Activated CD4-positive, alpha-beta T cell treated with anti-CD3 and anti-CD28 coated beads for 36 hours (primary cell): ENCODE results near the gene CILP. TPM values are rescaled to one million over a fixed set of nuclear protein-coding genes. Genes with fewer than 3 reads are reported as not detected.
"Not testable (repeated sequence)": the region's sequence is repeated elsewhere in the genome, so short reads cannot be mapped to it uniquely, and the experiment has no call there.

Source experiments
- ATAC-seq: fragments of 200-7000 bp; cut with Tn5 transposase; one replicate; pipeline ENCODE4 v1.10.0; 2021; ENCODE audit warnings: mild to moderate bottlenecking, moderate library complexity
- CTCF ChIA-PET: fragments of 350-600 bp; sonication (Branson Sonifier 250); formaldehyde crosslinking; loops from one replicate; lab custom pipeline; 2021; ENCODE audit warnings: antibody characterized with exemption; lab: Charles Lee
- POLR2A ChIA-PET: fragments of 350-600 bp; sonication (Branson Sonifier 250); formaldehyde crosslinking; loops from one replicate; lab custom pipeline; 2021; ENCODE audit warnings: antibody characterized with exemption, inconsistent platforms; lab: Charles Lee
- DNase-seq: peaks from one replicate; pipeline ENCODE4 v3.0.0-alpha.2; 2020
- H3K27ac Mint-ChIP-seq: one replicate; pipeline ENCODE4 v1.8.0; 2021; ENCODE audit warnings: mixed read lengths
- H3K27me3 Mint-ChIP-seq: one replicate; pipeline ENCODE4 v1.8.0; 2021; ENCODE audit warnings: mixed read lengths
- H3K36me3 Mint-ChIP-seq: one replicate; pipeline ENCODE4 v1.8.0; 2021; ENCODE audit warnings: low read depth, mixed read lengths
- H3K4me1 Mint-ChIP-seq: one replicate; pipeline ENCODE4 v1.8.0; 2021; ENCODE audit warnings: mixed read lengths
- H3K4me3 Mint-ChIP-seq: one replicate; pipeline ENCODE4 v1.8.0; 2021; ENCODE audit warnings: mild to moderate bottlenecking, moderate library complexity, mixed read lengths
- H3K9me3 Mint-ChIP-seq: one replicate; pipeline ENCODE4 v1.8.0; 2021; ENCODE audit warnings: low read depth, mixed read lengths
- intact Hi-C, 2 experiments: fragments of 100-400 bp; cut with DNase I in 1 of 2; cut with micrococcal nuclease in 1 of 2; formaldehyde crosslinking; loops; one replicate each; pipeline versions ENCODE4 v1.14.2 to v1.15.1; 2022 to 2024; cut with DNase I, micrococcal nuclease
- total RNA-seq, 2 experiments: library from RNA; stranded (reverse); gene quantifications; one replicate each; pipeline ENCODE4 v1.2.3, GENCODE V29; 2021

The CILP gene
- total RNA-seq, 2 experiments from 2014 or later = not detected

- intact Hi-C loops = no loop called here
- CTCF ChIA-PET = interaction anchor here (1.0 kb wide), 1 partner anchor 36 kb away, joined by 4 read pairs; the partner anchor contains the start of gene CILP
Measured at GRCh38 chr15:65246939-65247338, 35.7 kb upstream of the CILP start.

GRCh38 chr15:65246026-65246714 lies 34.9 kb upstream of the CILP start:
- ChIA-PET CTCF (interaction anchor here (0.7 to 1.4 kb wide), 2 partner anchors 9 to 34 kb away, joined by 3 to 4 read pairs; no protein-coding TSS in a partner anchor), POLR2A (interaction anchor here (2.4 kb wide), 1 partner anchor 59 kb away, joined by 8 read pairs; no protein-coding TSS in a partner anchor)
- no peak overlapping the region for H3K27ac Mint-ChIP-seq
- H3K27me3 Mint-ChIP-seq = no peaks in the 10 kb centered on the region
- intact Hi-C loops = no loop called here
- H3K9me3 Mint-ChIP-seq = no peaks in the 10 kb centered on the region
- H3K36me3 Mint-ChIP-seq = peaks cover 8% of the 10 kb centered on the region
- no peak overlapping the region for H3K4me3 Mint-ChIP-seq
- peaks cover 22% of the 10 kb centered on the region for H3K4me1 Mint-ChIP-seq
- no peak for ATAC-seq
- DNase-seq = no peak

More at GRCh38 chr15:65246939-65247338, 35.7 kb upstream of the CILP start:
- Mint-ChIP-seq H3K27ac (no peak overlapping the region), H3K4me3 (no peak overlapping the region), H3K9me3 (no peaks in the 10 kb centered on the region), H3K36me3 (peaks cover 8% of the 10 kb centered on the region), H3K27me3 (no peaks in the 10 kb centered on the region), H3K4me1 (peaks cover 24% of the 10 kb centered on the region)
- no peak for ATAC-seq
- no peak for DNase-seq
- POLR2A ChIA-PET = interaction anchor here (0.7 to 2.4 kb wide), 2 partner anchors 51 to 58 kb away, joined by 5 to 8 read pairs; no protein-coding TSS in a partner anchor

- no peaks in the 10 kb centered on the region for H3K9me3 Mint-ChIP-seq
- H3K4me1 Mint-ChIP-seq = peaks cover 16% of the 10 kb centered on the region
- intact Hi-C loops = no loop called here
- CTCF ChIA-PET = interaction anchor here (0.7 to 1.4 kb wide), 2 partner anchors 10 to 33 kb away, joined by 3 to 4 read pairs; no protein-coding TSS in a partner anchor
- H3K4me3 Mint-ChIP-seq = no peak overlapping the region
- DNase-seq = no peak
- POLR2A ChIA-PET = interaction anchor here (2.4 kb wide), 1 partner anchor 60 kb away, joined by 8 read pairs; no protein-coding TSS in a partner anchor
- no peak for ATAC-seq
- peaks cover 8% of the 10 kb centered on the region for H3K36me3 Mint-ChIP-seq
- no peaks in the 10 kb centered on the region for H3K27me3 Mint-ChIP-seq
- H3K27ac Mint-ChIP-seq = no peak overlapping the region
Measured at GRCh38 chr15:65245096-65245856, 34.0 kb upstream of the CILP start.

- ATAC-seq (no peak), DNase-seq (no peak)
- no peaks in the 10 kb centered on the region for H3K27me3 Mint-ChIP-seq
- peaks cover 10% of the 10 kb centered on the region for H3K4me1 Mint-ChIP-seq
- peaks cover 8% of the 10 kb centered on the region for H3K36me3 Mint-ChIP-seq
- ChIA-PET CTCF (no interaction called here), POLR2A (no interaction called here)
- H3K9me3 Mint-ChIP-seq = no peaks in the 10 kb centered on the region
- H3K4me3 Mint-ChIP-seq = no peak overlapping the region
- H3K27ac Mint-ChIP-seq = no peak overlapping the region
- intact Hi-C loops = no loop called here
Measured at GRCh38 chr15:65244638-65245037, 33.4 kb upstream of the CILP start.

GRCh38 chr15:65236443-65236842 lies 25.2 kb upstream of the CILP start:
- ATAC-seq, H3K27ac Mint-ChIP-seq, POLR2A ChIA-PET, H3K27me3 Mint-ChIP-seq, DNase-seq, H3K4me1 Mint-ChIP-seq, H3K36me3 Mint-ChIP-seq, H3K4me3 Mint-ChIP-seq, intact Hi-C loops, H3K9me3 Mint-ChIP-seq: not testable (repeated sequence)
- CTCF ChIA-PET = interaction anchor here (0.8 kb wide), 1 partner anchor 91 kb away, joined by 3 read pairs; no protein-coding TSS in a partner anchor

GRCh38 chr15:65233696-65234095 lies 22.4 kb upstream of the CILP start:
- CTCF ChIA-PET = no interaction called here
- POLR2A ChIA-PET = interaction anchor here (0.5 kb wide), 1 partner anchor 305 kb away, joined by 4 read pairs; no protein-coding TSS in a partner anchor
- Mint-ChIP-seq H3K9me3 (no peaks in the 10 kb centered on the region), H3K27me3 (no peaks in the 10 kb centered on the region), H3K27ac (no peak overlapping the region), H3K36me3 (no peaks in the 10 kb centered on the region), H3K4me3 (no peak overlapping the region), H3K4me1 (peaks cover 3% of the 10 kb centered on the region)
- ATAC-seq (no peak), DNase-seq (no peak)
- intact Hi-C loops = no loop called here

- Mint-ChIP-seq H3K36me3 (no peaks in the 10 kb centered on the region), H3K27ac (no peak overlapping the region), H3K9me3 (no peaks in the 10 kb centered on the region), H3K27me3 (no peaks in the 10 kb centered on the region), H3K4me3 (no peak overlapping the region), H3K4me1 (peaks cover 3% of the 10 kb centered on the region)
- ChIA-PET CTCF (no interaction called here), POLR2A (no interaction called here)
- no peak for ATAC-seq
- intact Hi-C loops = no loop called here
- no peak for DNase-seq
Measured at GRCh38 chr15:65232520-65232919, 21.2 kb upstream of the CILP start.

GRCh38 chr15:65231306-65231705 lies 20.0 kb upstream of the CILP start:
- ChIA-PET CTCF (no interaction called here), POLR2A (interaction anchor here (0.6 kb wide), 1 partner anchor 15 kb away, joined by 3 read pairs; no protein-coding TSS in a partner anchor)
- Mint-ChIP-seq H3K27me3 (no peaks in the 10 kb centered on the region), H3K36me3 (no peaks in the 10 kb centered on the region), H3K9me3 (no peaks in the 10 kb centered on the region), H3K4me1 (peaks cover 3% of the 10 kb centered on the region), H3K27ac (no peak overlapping the region), H3K4me3 (no peak overlapping the region)
- DNase-seq (no peak), ATAC-seq (no peak)
- intact Hi-C loops = no loop called here

- H3K4me1 Mint-ChIP-seq, POLR2A ChIA-PET, intact Hi-C loops: not testable (repeated sequence)
Measured at GRCh38 chr15:65226901-65227300, 15.6 kb upstream of the CILP start.

GRCh38 chr15:65226221-65226620 lies 14.9 kb upstream of the CILP start:
- Mint-ChIP-seq H3K36me3 (no peaks in the 10 kb centered on the region), H3K27me3 (no peaks in the 10 kb centered on the region), H3K27ac (no peak overlapping the region), H3K4me3 (no peak overlapping the region), H3K9me3 (no peaks in the 10 kb centered on the region), H3K4me1 (peaks cover under 1% of the 10 kb centered on the region)
- ChIA-PET CTCF (no interaction called here), POLR2A (no interaction called here)
- intact Hi-C loops = no loop called here
- DNase-seq = no peak
- ATAC-seq = no peak

More at GRCh38 chr15:65226901-65227300, 15.6 kb upstream of the CILP start:
- H3K4me3 Mint-ChIP-seq, H3K36me3 Mint-ChIP-seq, CTCF ChIA-PET, H3K27me3 Mint-ChIP-seq, DNase-seq, H3K27ac Mint-ChIP-seq, H3K9me3 Mint-ChIP-seq, ATAC-seq: not testable (repeated sequence)

- Mint-ChIP-seq H3K36me3 (no peaks in the 10 kb centered on the region), H3K27ac (no peak overlapping the region), H3K4me1 (peaks cover 4% of the 10 kb centered on the region), H3K4me3 (no peak overlapping the region), H3K9me3 (no peaks in the 10 kb centered on the region), H3K27me3 (no peaks in the 10 kb centered on the region)
- intact Hi-C loops = no loop called here
- POLR2A ChIA-PET = no interaction called here
- DNase-seq = no peak
- CTCF ChIA-PET = interaction anchor here (1.0 kb wide), 1 partner anchor 26 kb away, joined by 3 read pairs; no protein-coding TSS in a partner anchor
- no peak for ATAC-seq
Measured at GRCh38 chr15:65223996-65224395, 12.7 kb upstream of the CILP start.
